ENCODE measurements around the gene ANKRD23.
"Not testable (repeated sequence)": the region's sequence is repeated elsewhere in the genome, so short reads cannot be mapped to it uniquely, and the experiment has no call there.

The ANKRD23 gene

DNA sequence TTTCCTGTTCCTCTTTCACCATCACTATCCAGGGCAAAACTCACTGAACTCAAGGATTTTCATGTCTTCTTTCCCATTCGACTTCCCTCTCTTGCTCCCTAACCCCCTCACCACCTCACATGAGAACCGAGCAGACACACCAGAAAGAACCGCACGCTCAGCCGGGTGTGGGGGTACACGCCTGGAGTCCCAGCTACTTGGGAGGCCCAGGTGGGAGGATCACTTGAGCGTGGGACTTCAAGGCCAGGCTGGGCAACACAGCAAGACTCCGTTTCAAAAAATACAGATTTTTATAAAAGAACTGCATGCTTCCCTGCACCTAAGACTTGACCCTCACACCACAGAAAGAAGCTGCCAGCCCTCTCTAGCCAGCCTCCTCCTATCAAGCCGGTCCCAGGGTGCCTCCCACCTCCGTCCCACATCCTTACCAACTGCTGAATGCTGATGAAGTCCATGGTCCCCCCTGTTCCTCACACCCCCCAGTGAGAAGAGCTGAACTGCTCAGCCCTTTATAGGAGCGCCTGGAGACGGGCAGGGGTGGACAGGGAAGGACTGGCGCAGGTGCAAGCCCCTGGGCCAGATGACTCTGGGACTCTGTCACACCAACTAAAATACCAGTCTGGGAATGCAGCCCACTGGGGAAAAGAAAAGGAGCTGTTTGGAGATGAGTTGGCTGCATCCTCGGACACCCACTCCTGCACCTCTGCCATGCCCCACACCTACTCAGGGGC, at the start of gene ANKRD23:
Gene ANKRD23, minus strand, starts transcription at position 484 of the 731 bp plus-strand sequence. Its CDS starts 29 bp downstream, at position 455.
- no peak within 1 kb of the TSS for H3K4me3 ChIP-seq (ENCODE audit: low read depth in 1 of 2, low read length in 2 of 2)
- peaks cover 9 to 23% of the 10 kb centered on the region in 2 donors for H3K36me3 ChIP-seq (ENCODE audit: control insufficient read depth in 1 of 2, insufficient read depth in 2 of 2, low read length in 2 of 2)
- H3K27ac ChIP-seq (ENCODE audit: low read depth, low read length), result no peak within 1 kb of the TSS
- no peaks in the 10 kb centered on the region for H3K9me3 ChIP-seq (ENCODE audit: control insufficient read depth in 1 of 2, low read length in 2 of 2)
- peaks cover 4 to 13% of the 10 kb centered on the region in 2 donors for H3K4me1 ChIP-seq (ENCODE audit: control insufficient read depth in 1 of 2, insufficient read depth in 2 of 2, low read length in 2 of 2)
- H3K27me3 ChIP-seq (ENCODE audit: control insufficient read depth in 1 of 2, insufficient read depth in 2 of 2, low read length in 2 of 2), result no peaks in the 10 kb centered on the region
- no peak within 1 kb of the TSS for H3K9ac ChIP-seq (ENCODE audit: low read depth in 1 of 2, low read length in 2 of 2)

DNA sequence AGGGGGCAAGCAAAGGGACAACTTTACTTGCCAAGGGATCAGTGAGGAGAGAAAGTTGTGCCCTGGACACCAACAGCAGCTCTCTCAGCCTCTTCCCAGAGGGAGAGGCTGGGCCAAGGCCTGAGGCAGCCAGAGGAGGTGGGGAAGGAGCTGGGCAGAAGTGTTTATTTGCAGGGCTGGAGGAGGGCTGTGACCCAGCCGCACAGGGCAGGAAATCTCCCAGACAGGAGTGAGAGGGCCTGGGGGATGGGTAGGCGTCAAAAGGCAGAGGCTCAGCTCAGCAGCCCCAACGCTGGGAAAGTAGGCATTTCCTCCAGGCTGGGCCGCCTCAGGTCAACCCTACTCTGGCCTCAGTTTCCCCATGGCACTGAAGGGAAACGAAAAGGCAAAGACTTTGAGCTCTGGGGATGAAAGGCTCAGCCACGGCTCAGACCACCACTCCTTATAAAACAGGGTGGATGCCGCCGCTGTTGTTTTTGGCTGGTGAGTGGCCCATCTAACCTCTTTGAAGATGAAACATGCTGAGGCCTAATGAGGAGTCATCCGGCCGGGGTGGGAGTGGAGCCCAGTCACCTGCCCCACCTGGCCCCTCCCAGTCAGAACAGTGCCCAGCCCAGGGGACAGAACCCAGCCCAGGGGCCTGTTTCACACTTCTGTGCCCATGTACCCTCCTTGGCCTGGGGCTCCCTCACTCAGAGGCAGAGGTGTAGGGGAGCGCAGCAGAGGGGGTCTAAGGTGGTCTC, 47.9 kb upstream of the ANKRD23 start:
- H3K27ac ChIP-seq (ENCODE audit: low read depth, low read length), result no peak overlapping the region
- no peaks in the 10 kb centered on the region for H3K36me3 ChIP-seq (ENCODE audit: control insufficient read depth in 1 of 2, insufficient read depth in 2 of 2, low read length in 2 of 2)
- H3K9me3 ChIP-seq (ENCODE audit: control insufficient read depth in 1 of 2, low read length in 2 of 2), result no peaks in the 10 kb centered on the region
- H3K27me3 ChIP-seq (ENCODE audit: control insufficient read depth in 1 of 2, insufficient read depth in 2 of 2, low read length in 2 of 2), result no peaks in the 10 kb centered on the region
- peaks cover 38 to 43% of the 10 kb centered on the region in 2 donors for H3K4me1 ChIP-seq (ENCODE audit: control insufficient read depth in 1 of 2, insufficient read depth in 2 of 2, low read length in 2 of 2)
- H3K9ac ChIP-seq (ENCODE audit: low read depth in 1 of 2, low read length in 2 of 2), result no peak overlapping the region
- no peak overlapping the region for H3K4me3 ChIP-seq (ENCODE audit: low read depth in 1 of 2, low read length in 2 of 2)

DNA sequence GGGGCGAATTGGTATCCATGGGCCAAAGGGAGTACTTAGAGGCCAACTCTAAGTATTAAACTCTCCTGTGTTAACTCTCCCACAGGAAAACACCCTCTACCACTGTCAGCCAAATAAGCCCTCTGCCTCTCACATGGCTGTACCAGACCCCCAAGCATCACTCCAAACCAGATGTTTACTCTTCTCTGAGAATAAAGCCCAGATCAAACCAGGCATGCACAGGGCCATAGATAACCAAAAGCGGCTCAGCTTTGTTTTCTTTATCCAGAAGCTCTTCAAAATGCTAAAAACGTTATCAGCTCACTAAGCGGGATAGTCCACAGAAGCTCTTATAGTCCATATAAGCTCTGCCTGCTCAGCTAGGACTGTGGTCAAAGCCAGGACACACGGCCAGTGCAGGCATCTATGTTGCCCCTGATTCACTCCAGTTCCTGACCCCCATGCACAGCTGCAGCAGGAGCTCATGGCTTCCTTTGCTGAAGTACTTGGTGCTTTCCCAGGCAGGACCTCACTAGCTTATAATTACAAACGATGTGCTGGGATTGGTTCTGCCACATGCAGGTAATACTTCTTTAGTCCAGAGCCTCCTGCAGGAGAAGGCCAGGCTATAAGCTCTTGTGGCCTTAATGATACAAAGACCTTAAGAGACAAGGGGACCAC, 47.0 kb upstream of the ANKRD23 start:
- no peaks in the 10 kb centered on the region for H3K27me3 ChIP-seq (ENCODE audit: control insufficient read depth in 1 of 2, insufficient read depth in 2 of 2, low read length in 2 of 2)

DNA sequence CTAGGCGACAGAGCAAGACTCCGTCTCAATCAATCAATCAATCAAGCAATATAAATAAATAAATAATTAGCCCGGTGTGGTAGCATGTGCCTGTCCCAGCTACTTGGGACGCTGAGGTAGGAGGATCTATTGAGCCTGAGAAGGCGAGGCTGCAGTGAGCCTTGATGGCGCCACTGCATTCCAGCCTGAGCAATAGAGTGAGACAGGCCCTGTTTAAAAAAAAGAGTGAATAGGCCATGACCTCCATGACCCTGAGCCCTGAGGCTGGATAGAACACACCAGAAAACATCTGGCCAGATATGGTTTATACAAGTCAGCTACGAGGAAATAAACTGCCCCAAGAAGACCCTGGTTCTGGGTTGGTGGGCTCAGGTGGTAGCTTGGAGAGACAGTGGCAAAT, 46.4 kb upstream of the ANKRD23 start:
- H3K9me3 ChIP-seq (ENCODE audit: control insufficient read depth in 1 of 2, low read length in 2 of 2), result no peaks in the 10 kb centered on the region
- peaks cover 34 to 35% of the 10 kb centered on the region in 2 donors for H3K4me1 ChIP-seq (ENCODE audit: control insufficient read depth in 1 of 2, insufficient read depth in 2 of 2, low read length in 2 of 2)
- H3K27ac ChIP-seq (ENCODE audit: low read depth, low read length), result no peak overlapping the region
- no peaks in the 10 kb centered on the region for H3K36me3 ChIP-seq (ENCODE audit: control insufficient read depth in 1 of 2, insufficient read depth in 2 of 2, low read length in 2 of 2)
- H3K27me3 ChIP-seq (ENCODE audit: control insufficient read depth in 1 of 2, insufficient read depth in 2 of 2, low read length in 2 of 2), result no peaks in the 10 kb centered on the region
- H3K9ac ChIP-seq (ENCODE audit: low read depth in 1 of 2, low read length in 2 of 2), result no peak overlapping the region
- H3K4me3 ChIP-seq (ENCODE audit: low read depth in 1 of 2, low read length in 2 of 2), result no peak overlapping the region

More for the DNA sequence above, 47.0 kb upstream of the ANKRD23 start:
- H3K9me3 ChIP-seq (ENCODE audit: control insufficient read depth in 1 of 2, low read length in 2 of 2), result no peaks in the 10 kb centered on the region
- no peak overlapping the region for H3K9ac ChIP-seq (ENCODE audit: low read depth in 1 of 2, low read length in 2 of 2)
- H3K27ac ChIP-seq (ENCODE audit: low read depth, low read length), result no peak overlapping the region
- H3K4me1 ChIP-seq (ENCODE audit: control insufficient read depth in 1 of 2, insufficient read depth in 2 of 2, low read length in 2 of 2), result peaks cover 41% of the 10 kb centered on the region in 2 donors
- no peak overlapping the region for H3K4me3 ChIP-seq (ENCODE audit: low read depth in 1 of 2, low read length in 2 of 2)
- no peaks in the 10 kb centered on the region for H3K36me3 ChIP-seq (ENCODE audit: control insufficient read depth in 1 of 2, insufficient read depth in 2 of 2, low read length in 2 of 2)

DNA sequence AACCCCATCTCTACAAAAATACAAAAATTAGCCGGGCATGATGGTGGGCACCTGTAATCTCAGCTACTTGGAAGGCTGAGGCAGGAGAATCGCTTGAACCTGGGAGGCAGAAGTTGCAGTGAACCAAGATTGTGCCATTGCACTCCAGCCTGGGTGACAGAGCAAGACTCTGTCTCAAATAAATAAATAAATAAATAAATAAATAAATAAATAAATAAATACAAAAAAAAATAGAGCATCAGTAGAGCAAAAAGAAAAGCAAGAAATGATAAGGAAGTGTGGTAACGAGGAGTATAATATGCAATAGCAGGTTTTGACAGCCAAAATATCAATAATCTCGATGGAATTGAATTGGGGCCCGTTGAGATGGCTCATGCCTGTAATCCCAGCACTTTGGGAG, 45.7 kb upstream of the ANKRD23 start:
- H3K4me3 ChIP-seq (ENCODE audit: low read depth in 1 of 2, low read length in 2 of 2); H3K27me3 ChIP-seq (ENCODE audit: control insufficient read depth in 1 of 2, insufficient read depth in 2 of 2, low read length in 2 of 2); H3K36me3 ChIP-seq (ENCODE audit: control insufficient read depth in 1 of 2, insufficient read depth in 2 of 2, low read length in 2 of 2); H3K9ac ChIP-seq (ENCODE audit: low read depth in 1 of 2, low read length in 2 of 2); H3K9me3 ChIP-seq (ENCODE audit: control insufficient read depth in 1 of 2, low read length in 2 of 2); H3K27ac ChIP-seq (ENCODE audit: low read depth, low read length): not testable (repeated sequence)
- peaks cover 31 to 37% of the 10 kb centered on the region in 2 donors for H3K4me1 ChIP-seq (ENCODE audit: control insufficient read depth in 1 of 2, insufficient read depth in 2 of 2, low read length in 2 of 2)

DNA sequence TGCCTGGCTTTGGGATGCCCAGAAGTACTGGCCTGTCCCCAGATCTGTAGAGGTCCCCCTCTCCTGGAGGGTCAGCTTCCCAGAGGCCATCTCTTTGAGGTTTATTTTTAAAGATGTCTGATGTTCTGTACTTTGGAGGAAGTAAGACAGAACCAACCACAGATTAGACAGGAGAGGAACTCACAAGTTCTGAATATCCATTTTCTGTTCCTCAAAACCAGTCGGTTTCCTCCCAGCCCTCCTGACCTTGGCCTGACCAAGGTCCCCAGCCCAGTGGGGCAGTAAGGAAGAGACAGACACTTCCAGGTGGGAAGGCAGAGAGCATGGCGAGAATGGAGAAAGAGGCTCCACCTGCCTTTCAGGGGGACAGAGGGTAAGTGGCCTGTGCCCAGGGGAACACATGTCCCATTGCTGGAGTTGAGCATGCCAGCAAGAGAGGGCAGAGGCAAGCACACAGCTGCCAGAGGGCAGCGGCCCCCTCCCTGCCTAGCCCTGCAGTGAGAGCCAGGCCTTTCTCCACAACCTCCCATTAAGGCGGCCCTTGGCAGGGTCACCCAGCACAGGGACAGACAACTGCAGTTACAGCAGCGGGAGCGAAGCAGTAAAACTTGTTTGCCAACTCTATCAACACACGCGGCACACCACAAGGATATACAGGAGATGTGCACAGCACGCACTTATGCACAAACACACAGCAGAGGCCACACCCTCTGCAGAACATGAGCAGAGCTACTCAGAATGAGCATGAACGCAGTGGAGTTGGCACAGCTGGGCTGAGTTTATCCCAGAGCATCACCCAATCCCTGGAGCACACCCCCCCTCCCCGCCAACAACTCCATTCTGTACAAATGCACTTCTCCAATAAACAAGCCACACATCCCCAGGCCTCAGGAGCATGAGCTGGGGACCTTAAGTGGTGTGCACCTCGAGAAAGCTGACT, 44.5 kb upstream of the ANKRD23 start:
- no peak overlapping the region for H3K4me3 ChIP-seq (ENCODE audit: low read depth in 1 of 2, low read length in 2 of 2)
- no peaks in the 10 kb centered on the region for H3K27me3 ChIP-seq (ENCODE audit: control insufficient read depth in 1 of 2, insufficient read depth in 2 of 2, low read length in 2 of 2)
- no peak overlapping the region for H3K9ac ChIP-seq (ENCODE audit: low read depth in 1 of 2, low read length in 2 of 2)
- H3K27ac ChIP-seq (ENCODE audit: low read depth, low read length), result no peak overlapping the region
- no peaks in the 10 kb centered on the region for H3K9me3 ChIP-seq (ENCODE audit: control insufficient read depth in 1 of 2, low read length in 2 of 2)
- peaks cover 31 to 39% of the 10 kb centered on the region in 2 donors for H3K4me1 ChIP-seq (ENCODE audit: control insufficient read depth in 1 of 2, insufficient read depth in 2 of 2, low read length in 2 of 2)
- no peaks in the 10 kb centered on the region for H3K36me3 ChIP-seq (ENCODE audit: control insufficient read depth in 1 of 2, insufficient read depth in 2 of 2, low read length in 2 of 2)

DNA sequence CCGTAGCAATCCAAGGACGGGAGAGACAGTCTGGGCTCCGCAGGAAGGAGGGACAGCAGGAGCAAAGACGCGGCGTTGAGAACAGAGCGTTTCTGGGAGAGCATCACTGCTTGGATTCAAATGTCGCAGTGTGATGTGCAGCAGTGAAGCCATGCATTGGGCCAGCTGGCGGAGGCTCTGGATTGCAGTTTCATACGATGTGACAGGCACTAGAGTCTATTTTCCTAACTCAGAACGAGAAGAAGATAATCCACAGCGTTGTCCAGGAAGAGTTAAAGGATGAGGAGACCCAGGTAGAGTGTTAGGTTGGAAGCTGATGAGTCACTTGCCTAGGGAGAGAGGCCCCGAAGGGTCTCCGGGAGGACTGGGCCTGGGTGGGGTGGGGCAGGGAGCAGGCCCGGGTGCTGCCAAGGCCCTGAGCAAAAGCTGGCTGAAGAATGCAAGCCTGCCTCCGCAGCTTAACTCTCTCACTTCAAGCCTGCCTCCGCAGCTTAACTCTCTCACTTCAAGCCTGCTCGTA, 43.7 kb upstream of the ANKRD23 start:
- H3K4me3 ChIP-seq (ENCODE audit: low read depth in 1 of 2, low read length in 2 of 2), result no peak overlapping the region
- no peaks in the 10 kb centered on the region for H3K9me3 ChIP-seq (ENCODE audit: control insufficient read depth in 1 of 2, low read length in 2 of 2)
- no peaks in the 10 kb centered on the region for H3K36me3 ChIP-seq (ENCODE audit: control insufficient read depth in 1 of 2, insufficient read depth in 2 of 2, low read length in 2 of 2)
- H3K9ac ChIP-seq (ENCODE audit: low read depth in 1 of 2, low read length in 2 of 2), result no peak overlapping the region
- no peak overlapping the region for H3K27ac ChIP-seq (ENCODE audit: low read depth, low read length)
- peaks cover 31 to 39% of the 10 kb centered on the region in 2 donors for H3K4me1 ChIP-seq (ENCODE audit: control insufficient read depth in 1 of 2, insufficient read depth in 2 of 2, low read length in 2 of 2)
- H3K27me3 ChIP-seq (ENCODE audit: control insufficient read depth in 1 of 2, insufficient read depth in 2 of 2, low read length in 2 of 2), result no peaks in the 10 kb centered on the region

DNA sequence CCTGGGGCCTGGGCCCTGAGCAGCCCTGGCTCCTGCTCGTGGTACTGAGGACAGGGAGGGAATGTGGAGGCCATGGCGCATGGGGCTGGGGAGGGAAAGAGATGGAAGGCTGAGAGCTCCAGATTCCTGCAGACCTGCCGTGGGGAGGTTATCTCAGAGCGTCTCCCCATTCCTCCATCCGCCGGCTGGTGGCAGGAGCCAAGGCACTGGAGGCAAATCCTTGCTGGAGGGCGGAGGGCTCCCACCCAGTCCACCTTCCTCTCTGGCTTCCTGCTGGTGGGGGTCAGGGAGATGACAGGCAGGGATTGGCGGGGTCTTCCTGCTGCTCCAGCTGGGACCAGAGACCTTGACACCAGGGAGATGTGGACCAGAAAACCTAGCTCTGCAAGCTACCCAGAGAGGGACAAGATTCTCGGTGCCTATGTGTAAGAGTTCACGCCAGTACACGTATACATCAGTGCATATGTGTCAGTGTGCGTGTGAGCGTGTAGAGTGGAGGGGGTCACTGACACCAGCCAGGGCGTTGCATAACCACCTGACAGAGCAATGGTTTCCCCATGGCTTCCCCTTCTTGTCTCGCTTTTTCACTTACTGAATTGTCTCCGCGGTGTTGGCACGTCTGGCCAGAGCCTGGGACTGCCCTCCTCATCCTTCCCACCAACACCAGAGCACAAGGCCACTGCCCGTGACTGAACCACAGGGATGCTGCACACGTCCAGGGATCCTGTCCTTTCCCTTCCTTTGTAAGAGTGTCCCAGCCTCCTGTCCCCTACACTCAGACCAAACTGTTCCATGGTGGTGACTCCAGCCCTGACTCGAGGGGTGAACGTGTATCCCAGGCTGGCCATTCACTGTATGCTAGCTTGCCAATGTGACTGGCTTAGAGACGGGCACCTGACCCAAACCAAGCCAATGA, 41.9 kb upstream of the ANKRD23 start:
- H3K9ac ChIP-seq (ENCODE audit: low read depth in 1 of 2, low read length in 2 of 2), result no peak overlapping the region
- H3K4me1 ChIP-seq (ENCODE audit: control insufficient read depth in 1 of 2, insufficient read depth in 2 of 2, low read length in 2 of 2), result peaks cover 19 to 29% of the 10 kb centered on the region in 2 donors
- no peak overlapping the region for H3K27ac ChIP-seq (ENCODE audit: low read depth, low read length)

More for the DNA sequence above, 41.9 kb upstream of the ANKRD23 start:
- Histone ChIP-seq H3K27me3 (ENCODE audit: control insufficient read depth in 1 of 2, insufficient read depth in 2 of 2, low read length in 2 of 2) (no peaks in the 10 kb centered on the region), H3K4me3 (ENCODE audit: low read depth in 1 of 2, low read length in 2 of 2) (no peak overlapping the region), H3K9me3 (ENCODE audit: control insufficient read depth in 1 of 2, low read length in 2 of 2) (no peaks in the 10 kb centered on the region), H3K36me3 (ENCODE audit: control insufficient read depth in 1 of 2, insufficient read depth in 2 of 2, low read length in 2 of 2) (no peaks in the 10 kb centered on the region)
